ENCODE data around the gene RTL9. TPM values are rescaled to one million over a fixed set of nuclear protein-coding genes. Genes with fewer than 3 reads are reported as not detected.

Gene RTL9
- total and polyA plus RNA-seq, 2 of the 13 experiments (the other 11 are each of a cell fraction or from before 2014, with no cell fraction given) = 0.01 to 0.02 TPM

DNA sequence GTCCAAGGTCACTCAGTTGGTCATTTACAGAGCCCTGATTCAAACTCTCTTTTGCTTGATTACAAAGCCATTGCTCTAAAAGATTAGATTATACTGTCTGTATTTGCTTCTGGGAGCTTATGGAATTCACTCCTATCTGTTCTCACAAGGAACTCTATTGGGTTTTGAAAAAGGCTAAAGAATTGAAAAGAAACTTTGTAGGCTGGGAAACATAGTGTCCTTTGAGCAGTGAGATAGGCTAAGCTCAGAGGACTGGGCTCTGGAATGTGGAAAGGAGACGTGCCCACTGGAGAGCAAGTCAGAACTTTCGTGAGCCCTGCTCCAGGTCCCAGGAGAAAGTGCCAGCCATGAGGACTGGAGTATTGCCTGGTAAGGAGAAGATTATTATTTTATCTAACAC, at the start of gene RTL9 (continued):
- TF ChIP-seq, protein P1, sequence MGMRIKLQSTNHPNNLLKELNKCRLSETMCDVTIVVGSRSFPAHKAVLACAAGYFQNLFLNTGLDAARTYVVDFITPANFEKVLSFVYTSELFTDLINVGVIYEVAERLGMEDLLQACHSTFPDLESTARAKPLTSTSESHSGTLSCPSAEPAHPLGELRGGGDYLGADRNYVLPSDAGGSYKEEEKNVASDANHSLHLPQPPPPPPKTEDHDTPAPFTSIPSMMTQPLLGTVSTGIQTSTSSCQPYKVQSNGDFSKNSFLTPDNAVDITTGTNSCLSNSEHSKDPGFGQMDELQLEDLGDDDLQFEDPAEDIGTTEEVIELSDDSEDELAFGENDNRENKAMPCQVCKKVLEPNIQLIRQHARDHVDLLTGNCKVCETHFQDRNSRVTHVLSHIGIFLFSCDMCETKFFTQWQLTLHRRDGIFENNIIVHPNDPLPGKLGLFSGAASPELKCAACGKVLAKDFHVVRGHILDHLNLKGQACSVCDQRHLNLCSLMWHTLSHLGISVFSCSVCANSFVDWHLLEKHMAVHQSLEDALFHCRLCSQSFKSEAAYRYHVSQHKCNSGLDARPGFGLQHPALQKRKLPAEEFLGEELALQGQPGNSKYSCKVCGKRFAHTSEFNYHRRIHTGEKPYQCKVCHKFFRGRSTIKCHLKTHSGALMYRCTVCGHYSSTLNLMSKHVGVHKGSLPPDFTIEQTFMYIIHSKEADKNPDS (CRISPR knock-in tag; IDR thresholded peaks at IDR 0.05) = no peak

DNA sequence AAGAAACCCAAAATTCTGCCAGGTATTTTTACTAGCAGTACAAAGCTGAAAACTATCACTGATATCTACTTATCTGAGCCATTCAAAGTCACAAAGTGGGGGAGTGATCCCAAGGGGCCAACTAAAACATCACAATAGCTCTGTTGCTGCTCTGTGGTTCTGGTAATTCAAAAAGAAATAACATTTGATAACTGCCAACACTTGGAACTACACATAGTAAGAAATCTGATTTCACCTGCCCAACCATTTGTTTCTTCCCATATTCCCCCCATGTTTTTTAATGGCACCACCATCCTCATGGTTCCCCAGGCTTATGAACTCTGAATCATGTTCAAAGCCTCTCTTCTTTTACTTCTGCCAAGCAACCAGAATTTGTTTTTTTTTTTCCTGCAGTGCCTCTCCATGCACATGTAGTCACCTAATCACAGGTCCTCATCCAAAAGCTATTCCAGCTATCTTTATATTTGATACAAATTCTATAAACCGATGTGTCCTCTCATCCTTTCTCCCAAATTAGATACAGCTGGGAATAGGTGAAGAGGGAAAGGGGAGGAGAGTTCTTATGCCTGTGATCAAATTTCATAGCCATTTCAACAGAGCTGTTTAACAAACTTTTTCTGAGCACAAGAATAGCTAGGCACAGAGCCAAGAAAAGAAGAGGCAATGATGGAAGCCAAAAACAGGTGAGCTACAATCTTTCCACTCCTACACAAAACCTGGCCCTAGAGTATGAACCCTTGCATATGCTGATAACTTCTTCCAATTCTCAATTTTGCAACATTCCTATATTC, 48.5 kb upstream of the RTL9 start:
- Histone ChIP-seq H3K4me1 (ENCODE audit: insufficient read depth, low read length) (peaks cover 9% of the 10 kb centered on the region; the same call in 1 of the 2 replicates), H3K4me3 (replicated peaks in 1 of 3; ENCODE audit: insufficient read depth in 1 of 3, low read depth in 2 of 3, low read length in 3 of 3) (no peak overlapping the region), H3K36me3 (replicated peaks in 1 of 2; ENCODE audit: control insufficient read depth in 1 of 2, insufficient read depth in 2 of 2, low read length in 2 of 2) (no peaks in the 10 kb centered on the region), H3K9me3 (ENCODE audit: low read length) (no peaks in the 10 kb centered on the region), H3K27ac (ENCODE audit: extremely low read length, insufficient read depth, low read length) (no peak overlapping the region), H3K9ac (ENCODE audit: insufficient read depth, low read depth, low read length) (no peak overlapping the region), H3K79me2 (ENCODE audit: insufficient read depth, low read length) (peaks cover 5% of the 10 kb centered on the region), H4K20me1 (ENCODE audit: insufficient read depth, low read length) (no peaks in the 10 kb centered on the region), H2AFZ (ENCODE audit: low read length) (no peak overlapping the region), H3K27me3 (ENCODE audit: control insufficient read depth in 1 of 2, insufficient read depth in 2 of 2, low read length in 2 of 2) (no peaks in the 10 kb centered on the region), H3K4me2 (ENCODE audit: low read depth, low read length) (no peak overlapping the region)
- in situ Hi-C loops (cut with HindIII; ENCODE audit: extremely low pct_ligation_motif_present, low pct_unique_long_range_greater_than_20kb) = no loop called here
- WGBS (ENCODE audit: low lambda C conversion rate) = 95% methylated on average over 1 of the region's 1 CpG
- CTCF ChIA-PET (ENCODE audit: low intra/inter-chr PET ratio, low total read pairs) = no interaction called here
- TF ChIP-seq, protein P2, sequence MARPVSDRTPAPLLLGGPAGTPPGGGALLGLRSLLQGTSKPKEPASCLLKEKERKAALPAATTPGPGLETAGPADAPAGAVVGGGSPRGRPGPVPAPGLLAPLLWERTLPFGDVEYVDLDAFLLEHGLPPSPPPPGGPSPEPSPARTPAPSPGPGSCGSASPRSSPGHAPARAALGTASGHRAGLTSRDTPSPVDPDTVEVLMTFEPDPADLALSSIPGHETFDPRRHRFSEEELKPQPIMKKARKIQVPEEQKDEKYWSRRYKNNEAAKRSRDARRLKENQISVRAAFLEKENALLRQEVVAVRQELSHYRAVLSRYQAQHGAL (CRISPR knock-in tag; IDR thresholded peaks at IDR 0.05; ENCODE audit: not compliant biosample characterization) = no peak
- TF ChIP-seq ZNF546 (CRISPR knock-in tag; conservative IDR thresholded peaks at IDR 0.05) (no peak), FOXM1 (CRISPR knock-in tag; IDR thresholded peaks at IDR 0.05) (no peak)
- DNase-seq (ENCODE audit: low spot score) = no peak
- no peak for FAIRE-seq
- ATAC-seq = no peak
- POLR2A ChIA-PET = no interaction called here
- BruUV-seq (replicated peaks) = no TSS peak
- intact Hi-C loops (cut with micrococcal nuclease; ENCODE audit: unreplicated experiment) = no loop called here

Measured in HepG2 (cell line).